Neural progenitor cell (in vitro differentiated cells): ENCODE measurements around the gene EXOC3L2. TPM values are rescaled to one million over a fixed set of nuclear protein-coding genes. Genes with fewer than 3 reads are reported as not detected.

ENCODE experiments used
- DNase-seq: peaks from one replicate; pipeline ENCODE4 v3.0.0-alpha.2; 2016; ENCODE audit warnings: low spot score
- H2AFZ ChIP-seq: fragments of 200-600 bp; sonication (generic); replicated peaks from 2 replicates; pipeline ENCODE4 v1.6.1; 2016; ENCODE audit warnings: antibody characterized with exemption
- H3F3A ChIP-seq: fragments of 200-600 bp; sonication (generic); 2 replicates; pipeline ENCODE4 v1.6.1; 2016; ENCODE audit warnings: antibody characterized with exemption, low read depth
- H3K27ac ChIP-seq: fragments of 200-600 bp; sonication (generic); 2 replicates; pipeline ENCODE4 v1.5.1; 2016; ENCODE audit warnings: mild to moderate bottlenecking
- H3K27me3 ChIP-seq: fragments of 200-600 bp; sonication (generic); 2 replicates; pipeline ENCODE4 v1.6.1; 2016; ENCODE audit warnings: mild to moderate bottlenecking, moderate library complexity
- H3K36me3 ChIP-seq: fragments of 200-600 bp; sonication (generic); 2 replicates; pipeline ENCODE4 v1.5.1; 2016
- H3K4me1 ChIP-seq: fragments of 200-600 bp; sonication (generic); 2 replicates; pipeline ENCODE4 v1.6.1; 2016; ENCODE audit warnings: mixed run types
- H3K4me2 ChIP-seq: fragments of 200-600 bp; sonication (generic); 2 replicates; pipeline ENCODE4 v1.6.1; 2016
- H3K4me3 ChIP-seq: fragments of 200-600 bp; sonication (generic); 2 replicates; pipeline ENCODE4 v1.5.1; 2016
- H3K79me2 ChIP-seq: fragments of 200-600 bp; sonication (generic); 2 replicates; pipeline ENCODE4 v1.6.1; 2016; ENCODE audit warnings: low read depth
- H3K9ac ChIP-seq: fragments of 200-600 bp; sonication (generic); 2 replicates; pipeline ENCODE4 v1.6.1; 2016
- H3K9me3 ChIP-seq: fragments of 200-600 bp; sonication (generic); 2 replicates; pipeline ENCODE4 v1.5.1; 2016; ENCODE audit warnings: low read depth
- H4K20me1 ChIP-seq: fragments of 200-600 bp; sonication (generic); 2 replicates; pipeline ENCODE4 v1.6.1; 2016; ENCODE audit warnings: low read depth
- H3K27ac Mint-ChIP-seq: 3 replicates; pipeline ENCODE4 v1.8.0; 2021; ENCODE audit warnings: mixed read lengths
- H3K27me3 Mint-ChIP-seq: 2 replicates; pipeline ENCODE4 v1.8.0; 2022; ENCODE audit warnings: low read depth, mild to moderate bottlenecking, inconsistent platforms, moderate library complexity, mixed read lengths; ENCODE audit not compliant: insufficient read depth
- H3K36me3 Mint-ChIP-seq: 3 replicates; pipeline ENCODE4 v1.8.0; 2021; ENCODE audit warnings: mixed read lengths
- H3K4me1 Mint-ChIP-seq: 3 replicates; pipeline ENCODE4 v1.8.0; 2021; ENCODE audit warnings: mixed read lengths
- H3K4me3 Mint-ChIP-seq: 3 replicates; pipeline ENCODE4 v1.8.0; 2021; ENCODE audit warnings: mild to moderate bottlenecking, moderate library complexity, mixed read lengths
- H3K9me3 Mint-ChIP-seq: 3 replicates; pipeline ENCODE4 v1.8.0; 2020; ENCODE audit warnings: mixed read lengths
- CTCF ChIP-seq: fragments of 200-600 bp; sonication (generic); IDR thresholded peaks from 2 replicates; pipeline ENCODE4 v1.5.1; 2017; ENCODE audit warnings: antibody characterized with exemption, mild to moderate bottlenecking
- EZH2 ChIP-seq: fragments of 200-600 bp; sonication (generic); IDR thresholded peaks from 2 replicates; pipeline ENCODE4 v1.6.1; 2017; ENCODE audit warnings: antibody characterized with exemption, mild to moderate bottlenecking, moderate library complexity
- EZH2phosphoT487 ChIP-seq: fragments of 200-600 bp; sonication (generic); IDR thresholded peaks from 2 replicates; pipeline ENCODE4 v1.6.1; 2017; ENCODE audit warnings: antibody characterized with exemption
- total RNA-seq: library from RNA; depleted of rRNA; stranded (reverse); fragments of >200 nt; gene quantifications from 2 replicates; pipeline ENCODE4 v1.2.3, GENCODE V29; 2015; ENCODE audit warnings: low replicate concordance

Gene EXOC3L2
- total RNA-seq, 1 donor from 2014 or later, result not detected

- Histone ChIP-seq H3K36me3 (no peaks in the 10 kb centered on the region), H3K4me3 (no peak overlapping the region), H3K27ac (no peak overlapping the region), H3K4me2 (no peak overlapping the region), H4K20me1 (no peaks in the 10 kb centered on the region), H3K4me1 (no peaks in the 10 kb centered on the region), H3F3A (peaks cover 4% of the 10 kb centered on the region), H3K9me3 (no peaks in the 10 kb centered on the region), H3K27me3 (peaks cover 31% of the 10 kb centered on the region), H3K79me2 (no peaks in the 10 kb centered on the region), H2AFZ (no peak overlapping the region), H3K9ac (no peak overlapping the region)
- Mint-ChIP-seq H3K36me3 (no peaks in the 10 kb centered on the region), H3K4me3 (peak overlapping the region; percentile 1), H3K4me1 (peaks cover 17% of the 10 kb centered on the region), H3K27ac (peak overlapping the region; percentile 3), H3K9me3 (no peaks in the 10 kb centered on the region), H3K27me3 (peaks cover 9% of the 10 kb centered on the region)
- no peak for TF ChIP-seq EZH2
- TF ChIP-seq CTCF, result no peak
- no peak for TF ChIP-seq EZH2phosphoT487
- DNase-seq, result no peak
Observed at GRCh38 chr19:45244133-45244794, 943 bp downstream of the EXOC3L2 start.

GRCh38 chr19:45243144-45243732 lies 2.0 kb downstream of the EXOC3L2 start:
- no peak overlapping the region for H3K4me2 ChIP-seq
- DNase-seq, result no peak
- TF ChIP-seq EZH2phosphoT487, result no peak
- TF ChIP-seq EZH2, result no peak
- TF ChIP-seq CTCF, result no peak
- H3K27me3 ChIP-seq, result peaks cover 30% of the 10 kb centered on the region
- Mint-ChIP-seq H3K9me3 (no peaks in the 10 kb centered on the region), H3K4me1 (peaks cover 17% of the 10 kb centered on the region), H3K27ac (no peak overlapping the region), H3K27me3 (peaks cover 9% of the 10 kb centered on the region), H3K36me3 (no peaks in the 10 kb centered on the region), H3K4me3 (no peak overlapping the region)
- no peak overlapping the region for H3K4me3 ChIP-seq
- no peaks in the 10 kb centered on the region for H3K9me3 ChIP-seq
- H4K20me1 ChIP-seq, result no peaks in the 10 kb centered on the region
- H3K36me3 ChIP-seq, result no peaks in the 10 kb centered on the region
- no peaks in the 10 kb centered on the region for H3K79me2 ChIP-seq
- H2AFZ ChIP-seq, result no peak overlapping the region
- no peak overlapping the region for H3K27ac ChIP-seq
- H3F3A ChIP-seq, result no peaks in the 10 kb centered on the region
- H3K4me1 ChIP-seq, result no peaks in the 10 kb centered on the region
- H3K9ac ChIP-seq, result no peak overlapping the region

GRCh38 chr19:45238556-45238955 lies 6.7 kb downstream of the EXOC3L2 start:
- no peak overlapping the region for H3K4me3 ChIP-seq
- H3K4me1 ChIP-seq, result no peaks in the 10 kb centered on the region
- no peak overlapping the region for H3K4me3 Mint-ChIP-seq
- peaks cover 4% of the 10 kb centered on the region for H3K9me3 Mint-ChIP-seq
- H3K9me3 ChIP-seq, result no peaks in the 10 kb centered on the region
- H3F3A ChIP-seq, result no peaks in the 10 kb centered on the region
- no peaks in the 10 kb centered on the region for H4K20me1 ChIP-seq
- H3K27ac ChIP-seq, result no peak overlapping the region
- H3K79me2 ChIP-seq, result no peaks in the 10 kb centered on the region
- no peak overlapping the region for H2AFZ ChIP-seq
- H3K27me3 ChIP-seq, result peaks cover 64% of the 10 kb centered on the region
- no peak for TF ChIP-seq EZH2
- no peak for TF ChIP-seq EZH2phosphoT487
- TF ChIP-seq CTCF, result no peak
- DNase-seq, result no peak
- H3K36me3 Mint-ChIP-seq, result peaks cover 4% of the 10 kb centered on the region
- H3K4me2 ChIP-seq, result no peak overlapping the region
- peaks cover 40% of the 10 kb centered on the region for H3K27me3 Mint-ChIP-seq
- H3K9ac ChIP-seq, result no peak overlapping the region
- no peaks in the 10 kb centered on the region for H3K36me3 ChIP-seq
- H3K4me1 Mint-ChIP-seq, result peaks cover 14% of the 10 kb centered on the region
- no peak overlapping the region for H3K27ac Mint-ChIP-seq
